H1 (cell line): ENCODE measurements around the gene CYRIA. TPM values are rescaled to one million over a fixed set of nuclear protein-coding genes. Genes with fewer than 3 reads are reported as not detected.

Experiments used
- CTCF ChIA-PET: fragments of 300-600 bp; sonication (Branson Sonifier 250); formaldehyde crosslinking; loops from one replicate; lab custom pipeline; 2021; ENCODE audit not compliant: partially characterized antibody; lab: Charles Lee
- POLR2A ChIA-PET: fragments of 300-600 bp; sonication (Branson Sonifier 250); formaldehyde crosslinking; loops from one replicate; lab custom pipeline; 2021; ENCODE audit warnings: inconsistent platforms; ENCODE audit not compliant: partially characterized antibody; lab: Charles Lee
- DNase-seq, 2 experiments: peaks; one replicate each; pipeline versions ENCODE4 v3.0.0 to v3.0.0-alpha.2; 2010 to 2022; ENCODE audit warnings: low spot score in 2 of 2, low read depth in 1 of 2, mixed read lengths in 1 of 2
- FAIRE-seq: peaks from 2 replicates; lab custom pipeline; 2011; peaks lifted over from hg19 to GRCh38; lab: Jason Lieb, UNC
- H2AFZ ChIP-seq: 2 replicates; pipeline ENCODE4 v1.8.1; 2012; ENCODE audit warnings: low read length, inconsistent platforms
- H2AK5ac ChIP-seq: 2 replicates; pipeline ENCODE4 v1.6.1; 2013; ENCODE audit warnings: low read depth, low read length
- H2BK120ac ChIP-seq: replicated peaks from 2 replicates; pipeline ENCODE3; 2013; ENCODE audit warnings: low read depth, low read length, inconsistent platforms
- H2BK12ac ChIP-seq: 2 replicates; pipeline ENCODE4 v1.6.1; 2013; ENCODE audit warnings: low read depth, low read length
- H2BK15ac ChIP-seq: 2 replicates; pipeline ENCODE4 v1.6.1; 2013; ENCODE audit warnings: low read length
- H2BK20ac ChIP-seq: 2 replicates; pipeline ENCODE4 v1.6.1; 2013; ENCODE audit warnings: low read length
- H2BK5ac ChIP-seq: 2 replicates; pipeline ENCODE4 v1.6.1; 2013; ENCODE audit warnings: low read depth, low read length
- H3K14ac ChIP-seq: 2 replicates; pipeline ENCODE4 v1.6.1; 2013; ENCODE audit warnings: inconsistent platforms; ENCODE audit not compliant: insufficient read length
- H3K18ac ChIP-seq: 2 replicates; pipeline ENCODE4 v1.6.1; 2013; ENCODE audit warnings: low read length; ENCODE audit errors: extremely low read depth
- H3K23ac ChIP-seq: 2 replicates; pipeline ENCODE4 v1.6.1; 2013; ENCODE audit warnings: inconsistent platforms; ENCODE audit not compliant: insufficient read length
- H3K23me2 ChIP-seq: 2 replicates; pipeline ENCODE4 v1.6.1; 2013; ENCODE audit warnings: low read depth, low read length
- H3K27ac ChIP-seq: 2 replicates; pipeline ENCODE4 v1.6.1; 2011; ENCODE audit warnings: low read depth, low read length, inconsistent platforms
- H3K27me3 ChIP-seq, 4 experiments: replicated peaks in 1 of 4; 1 replicate in 1 of 4; 2 replicates in 3 of 4; pipeline versions ENCODE4 v1.6.1 to v1.8.1; 2011 to 2013; ENCODE audit warnings: low read length in 3 of 4, mild to moderate bottlenecking in 3 of 4, inconsistent platforms in 2 of 4, mixed read lengths in 2 of 4, moderate library complexity in 1 of 4; ENCODE audit not compliant: control insufficient read depth in 3 of 4, insufficient read depth in 3 of 4; ENCODE audit errors: extremely low read depth in 1 of 4
- H3K36me3 ChIP-seq, 4 experiments: 2 replicates each; pipeline versions ENCODE4 v1.6.1 to v1.8.1; 2011 to 2013; ENCODE audit warnings: mild to moderate bottlenecking in 4 of 4, low read length in 3 of 4, moderate library complexity in 2 of 4, control low read depth in 1 of 4, inconsistent platforms in 1 of 4; ENCODE audit not compliant: insufficient read depth in 4 of 4, control insufficient read depth in 2 of 4
- H3K4ac ChIP-seq: replicated peaks from 2 replicates; pipeline ENCODE3; 2013; ENCODE audit warnings: low read length, low read depth, mixed read lengths, inconsistent platforms; ENCODE audit not compliant: insufficient read length
- H3K4me1 ChIP-seq, 4 experiments: replicated peaks in 1 of 4; 1 replicate in 1 of 4; 2 replicates in 3 of 4; pipeline versions ENCODE4 v1.6.1 to v1.8.1; 2011 to 2013; ENCODE audit warnings: low read length in 3 of 4, inconsistent platforms in 2 of 4, mixed read lengths in 1 of 4; ENCODE audit not compliant: insufficient read depth in 4 of 4, control insufficient read depth in 3 of 4
- H3K4me2 ChIP-seq, 2 experiments: 2 replicates each; pipeline versions ENCODE4 v1.6.1 to v1.8.1; 2011 to 2013; ENCODE audit warnings: low read depth in 2 of 2, low read length in 2 of 2, control low read depth in 1 of 2, inconsistent platforms in 1 of 2, mild to moderate bottlenecking in 1 of 2; ENCODE audit not compliant: insufficient read depth in 1 of 2
- H3K4me3 ChIP-seq, 4 experiments: fragments of 200-600, 300-600 bp in 1 of 4; sonication (generic), shearing (Covaris generic), sonication (Bioruptor Twin) in 1 of 4; 2 replicates each; pipeline versions ENCODE4 v1.5.1 to v1.8.1; 2011 to 2016; ENCODE audit warnings: low read length in 4 of 4, low read depth in 3 of 4, control low read depth in 2 of 4, inconsistent platforms in 2 of 4, mild to moderate bottlenecking in 2 of 4, mixed read lengths in 1 of 4, moderate library complexity in 1 of 4; ENCODE audit not compliant: insufficient read depth in 2 of 4; ENCODE audit errors: extremely low read depth in 1 of 4
- H3K56ac ChIP-seq: replicated peaks from 2 replicates; pipeline ENCODE3; 2013; ENCODE audit warnings: low read depth, mild to moderate bottlenecking, mixed read lengths, low read length, inconsistent platforms; ENCODE audit not compliant: insufficient read length
- H3K79me1 ChIP-seq: 2 replicates; pipeline ENCODE4 v1.6.1; 2013; ENCODE audit warnings: low read depth, low read length, control low read depth
- H3K79me2 ChIP-seq, 2 experiments: 2 replicates each; pipeline versions ENCODE4 v1.6.1 to v1.8.1; 2012 to 2013; ENCODE audit warnings: low read length in 2 of 2, mild to moderate bottlenecking in 2 of 2, inconsistent platforms in 1 of 2; ENCODE audit not compliant: insufficient read depth in 2 of 2, control insufficient read depth in 1 of 2
- H3K9ac ChIP-seq, 4 experiments: replicated peaks in 1 of 4; 1 replicate in 1 of 4; 2 replicates in 3 of 4; pipeline versions ENCODE4 v1.6.1 to v1.8.1; 2011 to 2013; ENCODE audit warnings: low read depth in 3 of 4, low read length in 3 of 4, control low read depth in 2 of 4, mild to moderate bottlenecking in 2 of 4, moderate library complexity in 2 of 4, inconsistent platforms in 1 of 4; ENCODE audit errors: extremely low read depth in 1 of 4
- H3K9me3 ChIP-seq, 2 experiments: 2 replicates each; pipeline versions ENCODE4 v1.6.1 to v1.8.1; 2012 to 2013; ENCODE audit warnings: mild to moderate bottlenecking in 2 of 2, moderate library complexity in 2 of 2, control low read depth in 1 of 2, inconsistent platforms in 1 of 2, low read depth in 1 of 2, low read length in 1 of 2, mixed read lengths in 1 of 2; ENCODE audit not compliant: insufficient read depth in 2 of 2
- H4K20me1 ChIP-seq, 2 experiments: replicated peaks in 1 of 2; 2 replicates each; pipeline versions ENCODE3 to v1.8.1; 2011 to 2013; ENCODE audit warnings: inconsistent platforms in 2 of 2, low read length in 2 of 2, mild to moderate bottlenecking in 1 of 2; ENCODE audit not compliant: insufficient read depth in 2 of 2, control insufficient read depth in 1 of 2
- H4K5ac ChIP-seq: 2 replicates; pipeline ENCODE4 v1.6.1; 2013; ENCODE audit warnings: low read length, low read depth, mixed read lengths, inconsistent platforms; ENCODE audit not compliant: insufficient read length
- H4K8ac ChIP-seq: 2 replicates; pipeline ENCODE4 v1.8.0; 2013; ENCODE audit warnings: mild to moderate bottlenecking, moderate library complexity, low read length, inconsistent platforms; ENCODE audit not compliant: insufficient read depth; ENCODE audit errors: extremely low read depth
- H4K91ac ChIP-seq: replicated peaks from 2 replicates; pipeline ENCODE3; 2013; ENCODE audit warnings: low read length, mixed read lengths, inconsistent platforms; ENCODE audit not compliant: insufficient read length
- ASH2L ChIP-seq: fragments of 200-600, 300-600 bp; sonication (generic); IDR thresholded peaks from one replicate; pipeline ENCODE4 v1.7.1; 2017; ENCODE audit warnings: low read length
- CBX8 ChIP-seq: fragments of 300-800, 300-1000 bp; sonication (generic); IDR thresholded peaks from 2 replicates; pipeline ENCODE4 v1.7.1; 2016; ENCODE audit warnings: low read depth, low read length, borderline replicate concordance
- POLR2A ChIP-seq, 2 experiments: IDR thresholded peaks; 1 replicate in 1 of 2; 2 replicates in 1 of 2; pipeline ENCODE4 v1.6.1; 2011; ENCODE audit warnings: low read depth in 2 of 2, low read length in 2 of 2, mild to moderate bottlenecking in 2 of 2; ENCODE audit errors: control extremely low read depth in 1 of 2
- RFX5 ChIP-seq: IDR thresholded peaks from 2 replicates; pipeline ENCODE4 v1.6.1; 2011; ENCODE audit warnings: low read depth, low read length, improper control_type of control experiment, borderline replicate concordance
- RNF2 ChIP-seq: fragments of 200-900, 300-1000 bp; sonication (generic); IDR thresholded peaks from 2 replicates; pipeline ENCODE4 v1.7.1; 2016; ENCODE audit warnings: borderline replicate concordance, low read depth, mild to moderate bottlenecking, antibody characterized with exemption, low read length; ENCODE audit not compliant: poor library complexity, severe bottlenecking; ENCODE audit errors: missing control alignments
- SIN3A ChIP-seq, 2 experiments: IDR thresholded peaks in 1 of 2; conservative IDR thresholded peaks in 1 of 2; 2 replicates each; pipeline ENCODE4 v1.6.1; 2011 to 2012; ENCODE audit warnings: low read length in 2 of 2, improper control_type of control experiment in 1 of 2, low read depth in 1 of 2, mild to moderate bottlenecking in 1 of 2
- SP2 ChIP-seq: IDR thresholded peaks from 2 replicates; pipeline ENCODE4 v1.6.1; 2012; ENCODE audit warnings: mild to moderate bottlenecking, low read length, inconsistent platforms
- SP4 ChIP-seq: IDR thresholded peaks from 2 replicates; pipeline ENCODE4 v1.6.1; 2012; ENCODE audit warnings: low read length, inconsistent platforms
- TAF7 ChIP-seq: optimal IDR thresholded peaks from 2 replicates; pipeline ENCODE3; 2011; ENCODE audit warnings: low read depth, mild to moderate bottlenecking, inconsistent platforms, low read length, moderate library complexity, borderline replicate concordance
- TCF12 ChIP-seq: IDR thresholded peaks from 2 replicates; pipeline ENCODE4 v1.6.1; 2011; ENCODE audit warnings: low read depth, mild to moderate bottlenecking, low read length
- WGBS, 2 experiments: shearing (Covaris generic) in 1 of 2; methylation state at CpG; one replicate each; pipeline versions ENCODE4 v1.1.6 to v1.1.7; 2013 to 2015; ENCODE audit warnings: low lambda C conversion rate in 2 of 2, mixed read lengths in 2 of 2, inconsistent platforms in 1 of 2, low coverage in 1 of 2, missing lambda C conversion rate in 1 of 2; ENCODE audit not compliant: insufficient replicate concordance in 2 of 2, insufficient coverage in 1 of 2, insufficient read length in 1 of 2; ENCODE audit errors: extremely low coverage in 1 of 2, missing lambda C conversion rate in 1 of 2; 5-methylcytosine and 5-hydroxymethylcytosine counted together
- polyA plus RNA-seq, 7 experiments: library from polyadenylated mRNA; depleted of rRNA in 3 of 7; stranded (reverse) in 5 of 7; unstranded in 2 of 7; fragments of >200 nt in 5 of 7; fragments of 200-250 nt in 2 of 7; gene quantifications; 1 replicate in 5 of 7; 2 replicates in 1 of 7; 4 replicates in 1 of 7; pipeline versions ENCODE4 v1.2.1 to v1.2.3, GENCODE V29; 2011 to 2013; ENCODE audit warnings: missing spikeins in 2 of 7, mixed read lengths in 2 of 7
- total RNA-seq: library from RNA; stranded (reverse); fragmentation: NEBNext Ultra II Directional; extraction: Animal tissue kit (Norgen Biotek cat#: 25700); gene quantifications from 2 replicates; pipeline ENCODE4 v1.2.1, GENCODE V29; 2021
- TF ChIP-seq, protein P1 (sequence below), 3 experiments: IDR thresholded peaks; 1 replicate in 2 of 3; 2 replicates in 1 of 3; pipeline versions ENCODE4 v1.5.1 to v1.6.1; 2011; ENCODE audit warnings: low read length in 3 of 3, mild to moderate bottlenecking in 3 of 3, inconsistent platforms in 2 of 3, low read depth in 1 of 3, moderate library complexity in 1 of 3; ENCODE audit not compliant: insufficient read depth in 1 of 3; ENCODE audit errors: control extremely low read depth in 1 of 3

CYRIA gene
- total and polyA plus RNA-seq, 2 of the 8 experiments (the other 6 are each of a cell fraction or from before 2014, with no cell fraction given) = 1.5 to 9.8 TPM

DNA sequence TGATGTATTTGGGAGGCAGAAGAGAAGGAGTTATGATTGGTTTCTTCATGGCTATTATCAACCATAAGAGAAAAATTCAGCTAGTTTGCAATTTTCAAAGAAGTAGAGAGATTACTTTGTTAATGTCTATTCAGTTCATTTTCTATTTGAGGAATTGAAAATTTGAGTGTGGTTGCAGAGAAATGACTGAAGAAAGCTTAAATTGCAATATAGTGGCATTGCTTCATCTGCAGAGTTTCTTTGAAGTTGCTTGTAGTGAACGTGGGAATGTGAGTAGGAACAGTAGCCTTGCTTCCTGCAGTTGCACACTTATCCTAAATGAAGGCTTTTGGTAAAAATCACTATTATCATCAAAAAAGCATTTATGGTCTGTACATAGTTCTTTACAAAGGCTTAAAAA, 14.7 kb upstream of the CYRIA start:
- no peak for FAIRE-seq
- ChIA-PET CTCF (interaction anchor here (0.6 to 2.9 kb wide), 4 partner anchors 24 to 767 kb away, joined by 3 to 14 read pairs (median 4); no protein-coding TSS in a partner anchor), POLR2A (no interaction called here)
- Histone ChIP-seq H3K14ac (no peak overlapping the region), H3K4ac (no peak overlapping the region), H2BK5ac (no peak overlapping the region), H3K36me3 (no peaks in the 10 kb centered on the region), H3K27ac (no peak overlapping the region), H3K79me2 (no peaks in the 10 kb centered on the region), H4K91ac (no peak overlapping the region), H2AK5ac (no peak overlapping the region), H2BK120ac (no peak overlapping the region), H3K23me2 (no peaks in the 10 kb centered on the region), H2BK20ac (no peak overlapping the region), H3K79me1 (no peaks in the 10 kb centered on the region), H3K18ac (no peak overlapping the region), H2BK12ac (no peak overlapping the region), H3K23ac (no peak overlapping the region), H3K56ac (no peak overlapping the region), H3K9ac (no peak overlapping the region), H2AFZ (no peak overlapping the region), H2BK15ac (no peak overlapping the region), H4K20me1 (no peaks in the 10 kb centered on the region), H3K27me3 (no peaks in the 10 kb centered on the region; a peak in 1 of 7 replicates), H3K4me1 (no peaks in the 10 kb centered on the region), H4K5ac (no peak overlapping the region), H3K4me3 (no peak overlapping the region), H3K9me3 (peaks cover 0 to 4% of the 10 kb centered on the region in 2 experiments; a peak in 1 of 4 replicates), H3K4me2 (no peak overlapping the region), H4K8ac (no peak overlapping the region)
- WGBS, 2 experiments = 86% methylated on average over 1 of the region's 1 CpG; no CpG with 5 or more reads in 1 of the 2 experiments
- no peak for DNase-seq
- TF ChIP-seq, protein P1, sequence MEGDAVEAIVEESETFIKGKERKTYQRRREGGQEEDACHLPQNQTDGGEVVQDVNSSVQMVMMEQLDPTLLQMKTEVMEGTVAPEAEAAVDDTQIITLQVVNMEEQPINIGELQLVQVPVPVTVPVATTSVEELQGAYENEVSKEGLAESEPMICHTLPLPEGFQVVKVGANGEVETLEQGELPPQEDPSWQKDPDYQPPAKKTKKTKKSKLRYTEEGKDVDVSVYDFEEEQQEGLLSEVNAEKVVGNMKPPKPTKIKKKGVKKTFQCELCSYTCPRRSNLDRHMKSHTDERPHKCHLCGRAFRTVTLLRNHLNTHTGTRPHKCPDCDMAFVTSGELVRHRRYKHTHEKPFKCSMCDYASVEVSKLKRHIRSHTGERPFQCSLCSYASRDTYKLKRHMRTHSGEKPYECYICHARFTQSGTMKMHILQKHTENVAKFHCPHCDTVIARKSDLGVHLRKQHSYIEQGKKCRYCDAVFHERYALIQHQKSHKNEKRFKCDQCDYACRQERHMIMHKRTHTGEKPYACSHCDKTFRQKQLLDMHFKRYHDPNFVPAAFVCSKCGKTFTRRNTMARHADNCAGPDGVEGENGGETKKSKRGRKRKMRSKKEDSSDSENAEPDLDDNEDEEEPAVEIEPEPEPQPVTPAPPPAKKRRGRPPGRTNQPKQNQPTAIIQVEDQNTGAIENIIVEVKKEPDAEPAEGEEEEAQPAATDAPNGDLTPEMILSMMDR (IDR thresholded peaks at IDR 0.05; ENCODE audit: control extremely low read depth in 1 of 3, insufficient read depth in 1 of 3, low read depth in 1 of 3, low read length in 3 of 3) = no peak
- TF ChIP-seq SP2 (no peak), POLR2A (IDR thresholded peaks at IDR 0.05; ENCODE audit: control extremely low read depth in 1 of 2, low read depth in 2 of 2, low read length in 2 of 2) (no peak), SP4 (no peak), CBX8 (no peak), RNF2 (no peak), TAF7 (no peak), ASH2L (no peak), TCF12 (no peak), RFX5 (no peak), SIN3A (conservative IDR thresholded peaks at IDR 0.05 in 1 of 2, IDR thresholded peaks at IDR 0.05 in 1 of 2; ENCODE audit: low read depth in 1 of 2, low read length in 2 of 2) (no peak)
